HEK293T (cell line): ENCODE data around the gene CYP26C1.

Experiments used
- BHLHE40 ChIP-seq: fragments of 450-650 bp; IDR thresholded peaks from 2 replicates; pipeline ENCODE4 v1.6.1; 2016; ENCODE audit warnings: mild to moderate bottlenecking, moderate library complexity, borderline replicate concordance
- FOXK2 ChIP-seq: fragments of 450-650 bp; IDR thresholded peaks from 2 replicates; pipeline ENCODE4 v1.6.1; 2016; ENCODE audit warnings: mild to moderate bottlenecking
- SP1 ChIP-seq: fragments of 450-650 bp; IDR thresholded peaks from 2 replicates; pipeline ENCODE4 v1.6.1; 2017
- SUZ12 ChIP-seq: fragments of 450-650 bp; IDR thresholded peaks from 2 replicates; pipeline ENCODE4 v1.6.1; 2016; ENCODE audit warnings: mild to moderate bottlenecking
- TF ChIP-seq, protein P1 (sequence below): fragments of 450-650 bp; IDR thresholded peaks from 2 replicates; pipeline ENCODE4 v1.6.1; 2016

DNA sequence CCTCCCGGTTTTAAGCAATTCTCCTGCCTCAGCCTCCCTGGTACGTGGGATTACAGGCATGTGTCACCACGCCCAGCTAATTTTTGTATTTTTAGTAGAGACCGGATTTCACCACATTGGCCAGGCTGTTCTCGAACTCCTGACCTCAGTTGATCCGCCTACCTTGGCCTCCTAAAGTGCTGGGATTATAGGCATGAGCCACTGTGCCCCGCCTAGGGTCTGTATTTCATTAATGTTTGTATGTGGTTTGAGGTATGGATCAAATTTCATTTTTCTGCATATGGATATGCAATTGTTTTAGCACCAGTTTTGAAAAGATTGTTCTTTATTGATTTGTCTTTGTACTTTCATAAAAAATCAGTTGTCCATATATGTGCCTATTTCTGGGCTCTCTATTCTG is 39.1 kb downstream of the CYP26C1 start:
- TF ChIP-seq SP1 = no peak
- TF ChIP-seq, protein P1, sequence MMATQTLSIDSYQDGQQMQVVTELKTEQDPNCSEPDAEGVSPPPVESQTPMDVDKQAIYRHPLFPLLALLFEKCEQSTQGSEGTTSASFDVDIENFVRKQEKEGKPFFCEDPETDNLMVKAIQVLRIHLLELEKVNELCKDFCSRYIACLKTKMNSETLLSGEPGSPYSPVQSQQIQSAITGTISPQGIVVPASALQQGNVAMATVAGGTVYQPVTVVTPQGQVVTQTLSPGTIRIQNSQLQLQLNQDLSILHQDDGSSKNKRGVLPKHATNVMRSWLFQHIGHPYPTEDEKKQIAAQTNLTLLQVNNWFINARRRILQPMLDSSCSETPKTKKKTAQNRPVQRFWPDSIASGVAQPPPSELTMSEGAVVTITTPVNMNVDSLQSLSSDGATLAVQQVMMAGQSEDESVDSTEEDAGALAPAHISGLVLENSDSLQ = no peak
- no peak for TF ChIP-seq SUZ12
- TF ChIP-seq FOXK2 = no peak
- no peak for TF ChIP-seq BHLHE40
